GM12874 (cell line): ENCODE measurements around the gene NADSYN1.

Experiments used
- CTCF ChIP-seq: IDR thresholded peaks from 2 replicates; pipeline ENCODE4 v1.5.1; 2011; ENCODE audit warnings: low read depth, mild to moderate bottlenecking, control low read depth, low read length, moderate library complexity; ENCODE audit not compliant: insufficient read depth

The NADSYN1 gene

GRCh38 chr11:71548120-71548519, 95.1 kb downstream of the NADSYN1 start, which contains the start of gene KRTAP5-9:
KRTAP5-9 (plus strand) TSS chr11:71548420; CDS start chr11:71548658, 238 bp downstream.
- TF ChIP-seq CTCF = no peak

DNA sequence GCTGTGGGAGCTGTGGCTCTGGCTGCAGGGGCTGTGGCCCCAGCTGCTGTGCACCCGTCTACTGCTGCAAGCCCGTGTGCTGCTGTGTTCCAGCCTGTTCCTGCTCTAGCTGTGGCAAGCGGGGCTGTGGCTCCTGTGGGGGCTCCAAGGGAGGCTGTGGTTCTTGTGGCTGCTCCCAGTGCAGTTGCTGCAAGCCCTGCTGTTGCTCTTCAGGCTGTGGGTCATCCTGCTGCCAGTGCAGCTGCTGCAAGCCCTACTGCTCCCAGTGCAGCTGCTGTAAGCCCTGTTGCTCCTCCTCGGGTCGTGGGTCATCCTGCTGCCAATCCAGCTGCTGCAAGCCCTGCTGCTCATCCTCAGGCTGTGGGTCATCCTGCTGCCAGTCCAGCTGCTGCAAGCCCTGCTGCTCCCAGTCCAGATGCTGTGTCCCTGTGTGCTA, 95.7 kb downstream of the NADSYN1 start:
- no peak for TF ChIP-seq CTCF
